ENCODE measurements around the gene RDH12. TPM values are rescaled to one million over a fixed set of nuclear protein-coding genes. Genes with fewer than 3 reads are reported as not detected.
"Not testable (repeated sequence)": the region's sequence is repeated elsewhere in the genome, so short reads cannot be mapped to it uniquely, and the experiment has no call there.

The RDH12 gene
- total RNA-seq, 1 experiment from 2014 or later, result not detected

- no peak overlapping the region for H3K27ac ChIP-seq (ENCODE audit: low read length)
- TF ChIP-seq SIN3A (IDR thresholded peaks at IDR 0.05; ENCODE audit: borderline replicate concordance, insufficient read depth, low read depth, low read length) (no peak), POLR2AphosphoS5 (IDR thresholded peaks at IDR 0.05; ENCODE audit: low read depth, low read length) (no peak), REST (IDR thresholded peaks at IDR 0.05; ENCODE audit: insufficient read depth in 1 of 2, low read depth in 2 of 2, low read length in 1 of 2) (no peak), TCF7L2 (IDR thresholded peaks at IDR 0.05; ENCODE audit: low read depth, low read length) (no peak), CTCF (IDR thresholded peaks at IDR 0.05) (no peak)
- H3K36me3 ChIP-seq (ENCODE audit: control insufficient read depth, insufficient read depth, low read length), result no peaks in the 10 kb centered on the region
- no peak overlapping the region for H3K4me3 ChIP-seq (ENCODE audit: low read depth in 2 of 2, low read length in 2 of 2)
- H3K27me3 ChIP-seq (ENCODE audit: control insufficient read depth, insufficient read depth, low read length), result no peaks in the 10 kb centered on the region; the same call in 1 of the 2 replicates
- ATAC-seq, result no peak
- in situ Hi-C loops (cut with HindIII; ENCODE audit: low pct_unique_long_range_greater_than_20kb, low sequenced_read_pairs) (no loop called here), intact Hi-C loops (cut with micrococcal nuclease; ENCODE audit: unreplicated experiment) (no loop called here)
- ChIA-PET POLR2A (no interaction called here), CTCF (no interaction called here)
- H3K9me3 ChIP-seq (ENCODE audit: control insufficient read depth, insufficient read depth, low read depth, low read length), result no peaks in the 10 kb centered on the region
- no peak for DNase-seq (ENCODE audit: low read depth, low spot score)
- BruUV-seq (replicated peaks), result no TSS peak
- H3K4me1 ChIP-seq (ENCODE audit: control insufficient read depth, insufficient read depth, low read length), result no peaks in the 10 kb centered on the region
Measured at GRCh38 chr14:67718265-67718664, 16.6 kb downstream of the RDH12 start.

- in situ Hi-C loops (cut with HindIII; ENCODE audit: low pct_unique_long_range_greater_than_20kb, low sequenced_read_pairs); H3K9me3 ChIP-seq (ENCODE audit: control insufficient read depth, insufficient read depth, low read depth, low read length); intact Hi-C loops (cut with micrococcal nuclease; ENCODE audit: unreplicated experiment); CTCF ChIA-PET; DNase-seq (ENCODE audit: low read depth, low spot score); H3K27me3 ChIP-seq (ENCODE audit: control insufficient read depth, insufficient read depth, low read length); H3K27ac ChIP-seq (ENCODE audit: low read length); BruUV-seq (replicated peaks); ATAC-seq; H3K36me3 ChIP-seq (ENCODE audit: control insufficient read depth, insufficient read depth, low read length); H3K4me1 ChIP-seq (ENCODE audit: control insufficient read depth, insufficient read depth, low read length); H3K4me3 ChIP-seq (ENCODE audit: low read depth in 2 of 2, low read length in 2 of 2): not testable (repeated sequence)
- POLR2A ChIA-PET, result interaction anchor here (0.5 kb wide), 1 partner anchor 121 kb away, joined by 4 read pairs; no protein-coding TSS in a partner anchor
Measured at GRCh38 chr14:67719385-67719784, 17.7 kb downstream of the RDH12 start.

- H3K4me3 ChIP-seq (ENCODE audit: low read depth in 2 of 2, low read length in 2 of 2), result no peak overlapping the region
- CTCF ChIA-PET, result no interaction called here
- no peaks in the 10 kb centered on the region for H3K36me3 ChIP-seq (ENCODE audit: control insufficient read depth, insufficient read depth, low read length)
- POLR2A ChIA-PET, result interaction anchor here (0.5 kb wide), 1 partner anchor 121 kb away, joined by 4 read pairs; no protein-coding TSS in a partner anchor
- ATAC-seq (no peak), DNase-seq (ENCODE audit: low read depth, low spot score) (no peak)
- in situ Hi-C loops (cut with HindIII; ENCODE audit: low pct_unique_long_range_greater_than_20kb, low sequenced_read_pairs), result no loop called here
- H3K27me3 ChIP-seq (ENCODE audit: control insufficient read depth, insufficient read depth, low read length), result no peaks in the 10 kb centered on the region; the same call in none of the 2 replicates
- TF ChIP-seq POLR2AphosphoS5 (IDR thresholded peaks at IDR 0.05; ENCODE audit: low read depth, low read length), result no peak
- TF ChIP-seq CTCF (IDR thresholded peaks at IDR 0.05), result no peak
- TF ChIP-seq TCF7L2 (IDR thresholded peaks at IDR 0.05; ENCODE audit: low read depth, low read length), result no peak
- no peak for TF ChIP-seq SIN3A (IDR thresholded peaks at IDR 0.05; ENCODE audit: borderline replicate concordance, insufficient read depth, low read depth, low read length)
- no peak for TF ChIP-seq REST (IDR thresholded peaks at IDR 0.05; ENCODE audit: insufficient read depth in 1 of 2, low read depth in 2 of 2, low read length in 1 of 2)
- H3K4me1 ChIP-seq (ENCODE audit: control insufficient read depth, insufficient read depth, low read length), result no peaks in the 10 kb centered on the region
- H3K27ac ChIP-seq (ENCODE audit: low read length), result no peak overlapping the region
- intact Hi-C loops (cut with micrococcal nuclease; ENCODE audit: unreplicated experiment), result no loop called here
- H3K9me3 ChIP-seq (ENCODE audit: control insufficient read depth, insufficient read depth, low read depth, low read length), result no peaks in the 10 kb centered on the region
- BruUV-seq (replicated peaks), result no TSS peak
Measured at GRCh38 chr14:67719866-67720265, 18.2 kb downstream of the RDH12 start.
